Chondrocyte (in vitro differentiated cells): ENCODE results near the gene TMEM179B. TPM values are rescaled to one million over a fixed set of nuclear protein-coding genes. Genes with fewer than 3 reads are reported as not detected.

Experiments used
- DNase-seq: peaks from one replicate; pipeline ENCODE4 v3.0.0; 2021; ENCODE audit warnings: mixed read lengths, low spot score
- H3K27ac Mint-ChIP-seq: one replicate; pipeline ENCODE4 v1.8.0; 2021; ENCODE audit warnings: mild to moderate bottlenecking, moderate library complexity, mixed read lengths; ENCODE audit not compliant: unreplicated experiment
- H3K27me3 Mint-ChIP-seq: 2 replicates; pipeline ENCODE4 v1.8.0; 2021; ENCODE audit warnings: low read depth, mixed read lengths
- H3K36me3 Mint-ChIP-seq: 2 replicates; pipeline ENCODE4 v1.8.0; 2021; ENCODE audit warnings: low read depth, mixed read lengths
- H3K4me1 Mint-ChIP-seq: 2 replicates; pipeline ENCODE4 v1.8.0; 2021; ENCODE audit warnings: low read depth, mild to moderate bottlenecking, mixed read lengths
- H3K4me3 Mint-ChIP-seq: one replicate; pipeline ENCODE4 v1.8.0; 2021; ENCODE audit warnings: mild to moderate bottlenecking, moderate library complexity, mixed read lengths; ENCODE audit not compliant: unreplicated experiment
- H3K9me3 Mint-ChIP-seq: 2 replicates; pipeline ENCODE4 v1.8.0; 2021; ENCODE audit warnings: low read depth, mixed read lengths
- total RNA-seq: library from RNA; stranded (reverse); gene quantifications from 3 replicates; pipeline ENCODE4 v1.2.1, GENCODE V29; 2021
- TF ChIP-seq, protein P1 (sequence below): fragments of 200-600 bp; sonication (generic); IDR thresholded peaks from 2 replicates; pipeline ENCODE4 v1.5.0; 2021; ENCODE audit warnings: antibody characterized with exemption, mild to moderate bottlenecking, moderate library complexity

Gene TMEM179B
- total RNA-seq, 1 donor from 2014 or later, result 29.4 TPM

GRCh38 chr11:62804310-62805075 lies 17.3 kb downstream of the TMEM179B start:
- H3K27me3 Mint-ChIP-seq, result no peaks in the 10 kb centered on the region
- H3K9me3 Mint-ChIP-seq, result no peaks in the 10 kb centered on the region
- peaks cover 33% of the 10 kb centered on the region for H3K4me1 Mint-ChIP-seq
- H3K27ac Mint-ChIP-seq, result peak overlapping the region; percentile 96
- TF ChIP-seq, protein P1, sequence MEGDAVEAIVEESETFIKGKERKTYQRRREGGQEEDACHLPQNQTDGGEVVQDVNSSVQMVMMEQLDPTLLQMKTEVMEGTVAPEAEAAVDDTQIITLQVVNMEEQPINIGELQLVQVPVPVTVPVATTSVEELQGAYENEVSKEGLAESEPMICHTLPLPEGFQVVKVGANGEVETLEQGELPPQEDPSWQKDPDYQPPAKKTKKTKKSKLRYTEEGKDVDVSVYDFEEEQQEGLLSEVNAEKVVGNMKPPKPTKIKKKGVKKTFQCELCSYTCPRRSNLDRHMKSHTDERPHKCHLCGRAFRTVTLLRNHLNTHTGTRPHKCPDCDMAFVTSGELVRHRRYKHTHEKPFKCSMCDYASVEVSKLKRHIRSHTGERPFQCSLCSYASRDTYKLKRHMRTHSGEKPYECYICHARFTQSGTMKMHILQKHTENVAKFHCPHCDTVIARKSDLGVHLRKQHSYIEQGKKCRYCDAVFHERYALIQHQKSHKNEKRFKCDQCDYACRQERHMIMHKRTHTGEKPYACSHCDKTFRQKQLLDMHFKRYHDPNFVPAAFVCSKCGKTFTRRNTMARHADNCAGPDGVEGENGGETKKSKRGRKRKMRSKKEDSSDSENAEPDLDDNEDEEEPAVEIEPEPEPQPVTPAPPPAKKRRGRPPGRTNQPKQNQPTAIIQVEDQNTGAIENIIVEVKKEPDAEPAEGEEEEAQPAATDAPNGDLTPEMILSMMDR, result no peak
- no peak for DNase-seq
- peak overlapping the region; percentile 91 for H3K4me3 Mint-ChIP-seq
- peaks cover 17% of the 10 kb centered on the region for H3K36me3 Mint-ChIP-seq

DNA sequence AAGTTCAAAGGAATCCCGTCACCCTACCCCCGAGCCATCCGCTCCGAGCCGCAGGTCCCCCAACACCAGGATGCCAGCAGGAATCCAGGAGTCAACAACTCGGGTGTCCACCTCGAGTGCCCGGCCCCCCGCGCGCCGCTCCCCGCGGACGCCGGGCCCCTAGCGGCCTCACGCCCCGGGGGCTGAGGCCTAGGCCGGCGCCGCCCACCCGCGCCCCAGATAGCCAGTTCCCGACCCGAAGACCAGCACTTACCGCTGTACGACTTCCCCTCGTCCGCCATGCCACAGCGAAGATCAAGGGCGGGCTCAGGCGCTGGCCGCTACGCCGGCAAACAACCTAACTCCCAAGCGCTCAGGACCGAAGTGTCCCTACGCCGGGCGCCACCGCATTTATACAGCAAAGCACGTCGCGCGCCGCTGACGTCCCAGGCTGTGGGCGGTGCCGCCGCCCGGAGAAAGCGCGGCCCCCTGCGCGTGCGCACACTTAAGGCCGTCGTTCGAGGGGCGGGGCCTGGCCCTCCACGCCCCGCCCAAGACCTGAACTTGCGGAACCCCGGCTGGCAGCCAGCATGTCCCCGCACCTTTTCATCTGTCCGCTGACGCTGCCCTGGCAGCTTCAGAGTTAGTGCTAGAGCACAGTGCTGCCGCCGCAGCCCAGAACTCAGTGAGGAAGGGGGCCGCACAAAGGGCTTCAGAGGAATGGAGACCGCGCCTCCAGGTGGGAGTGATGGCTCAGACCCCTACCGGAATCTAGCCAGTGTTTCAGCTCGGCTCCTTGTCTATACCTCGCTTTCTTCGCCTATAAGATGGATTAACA lies 18.1 kb downstream of the TMEM179B start, which contains the start of gene NXF1:
NXF1 (minus strand) TSS at position 365 of the 817 bp plus-strand sequence; CDS start at position 281, 84 bp downstream.
- no peaks in the 10 kb centered on the region for H3K9me3 Mint-ChIP-seq
- H3K36me3 Mint-ChIP-seq, result peaks cover 13% of the 10 kb centered on the region
- peak within 1 kb of the TSS; percentile 96 for H3K27ac Mint-ChIP-seq
- H3K4me1 Mint-ChIP-seq, result peaks cover 33% of the 10 kb centered on the region
- TF ChIP-seq, protein P1, result peak; percentile 48
- H3K27me3 Mint-ChIP-seq, result no peaks in the 10 kb centered on the region
- peak within 1 kb of the TSS; percentile 91 for H3K4me3 Mint-ChIP-seq
- DNase-seq, result peak; percentile 98

DNA sequence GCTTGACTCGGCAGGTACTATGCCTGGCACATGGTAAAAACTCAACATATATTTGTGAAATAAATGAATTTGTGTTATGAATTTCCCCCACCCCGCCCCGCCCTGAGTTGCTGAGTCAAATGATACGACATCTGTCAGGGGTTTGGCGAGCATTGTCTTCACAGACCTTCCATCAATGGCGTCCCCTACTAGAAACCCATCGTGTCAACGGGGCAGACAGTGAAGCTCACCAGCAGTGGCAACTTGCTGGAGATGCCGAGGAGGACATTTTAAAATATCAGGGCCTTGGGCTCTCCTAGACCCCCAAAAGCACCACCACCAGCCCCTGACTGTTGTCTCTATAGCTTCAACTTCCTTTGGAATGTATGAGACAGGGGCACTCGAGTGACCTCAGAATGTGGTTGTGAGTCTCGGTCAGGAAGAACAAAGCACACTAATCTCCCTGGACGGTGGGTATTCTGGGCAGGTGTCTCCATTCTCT lies 18.8 kb downstream of the TMEM179B start:
- Mint-ChIP-seq H3K36me3 (peaks cover 10% of the 10 kb centered on the region), H3K9me3 (no peaks in the 10 kb centered on the region), H3K4me1 (peaks cover 33% of the 10 kb centered on the region), H3K27ac (peak overlapping the region; percentile 95), H3K27me3 (no peaks in the 10 kb centered on the region), H3K4me3 (peak overlapping the region; percentile 91)
- TF ChIP-seq, protein P1, result no peak
- no peak for DNase-seq

GRCh38 chr11:62806611-62807121 lies 19.5 kb downstream of the TMEM179B start:
- Mint-ChIP-seq H3K9me3 (no peaks in the 10 kb centered on the region), H3K4me1 (peaks cover 33% of the 10 kb centered on the region), H3K36me3 (peaks cover 6% of the 10 kb centered on the region), H3K27ac (peak overlapping the region; percentile 89), H3K4me3 (peak overlapping the region; percentile 91), H3K27me3 (no peaks in the 10 kb centered on the region)
- TF ChIP-seq, protein P1, result no peak
- no peak for DNase-seq

GRCh38 chr11:62810748-62811147 lies 23.5 kb downstream of the TMEM179B start:
- H3K36me3 Mint-ChIP-seq, result peaks cover 6% of the 10 kb centered on the region
- no peaks in the 10 kb centered on the region for H3K9me3 Mint-ChIP-seq
- no peak overlapping the region for H3K4me3 Mint-ChIP-seq
- no peak for DNase-seq
- H3K27me3 Mint-ChIP-seq, result no peaks in the 10 kb centered on the region
- TF ChIP-seq, protein P1, result no peak
- H3K27ac Mint-ChIP-seq, result peak overlapping the region; percentile 39
- H3K4me1 Mint-ChIP-seq, result peaks cover 21% of the 10 kb centered on the region
